ENCODE measurements around the gene SHISA8. TPM values are rescaled to one million over a fixed set of nuclear protein-coding genes. Genes with fewer than 3 reads are reported as not detected.

The SHISA8 gene
- total and polyA plus RNA-seq, 4 donors = not detected

DNA sequence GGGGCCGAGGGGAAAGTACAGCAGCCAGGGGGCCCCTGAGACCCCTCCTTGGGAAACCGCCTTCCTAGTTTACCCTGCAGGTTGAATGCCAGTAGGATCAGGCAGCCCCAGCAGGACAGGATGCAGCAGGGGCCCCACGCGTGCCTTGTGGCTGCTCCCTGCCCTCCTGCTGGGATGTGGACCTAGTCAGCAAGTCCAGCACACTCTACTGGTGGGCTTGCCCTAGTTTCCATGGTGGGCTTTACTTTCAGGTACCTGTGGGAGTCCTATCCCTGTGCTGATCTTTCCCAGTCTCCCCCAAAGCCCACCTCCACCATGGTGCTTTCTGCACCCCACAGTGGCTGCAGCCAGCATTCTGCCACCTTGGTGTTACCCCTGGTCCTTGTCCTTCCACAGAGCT lies 22.2 kb downstream of the SHISA8 start:
- no peak for DNase-seq (ENCODE audit: low spot score)
- Histone ChIP-seq H3K4me1 (ENCODE audit: control insufficient read depth in 4 of 4, insufficient read depth in 4 of 4, low read length in 3 of 4) (no peaks in the 10 kb centered on the region), H3K4me3 (ENCODE audit: low read depth in 1 of 3, low read length in 3 of 3) (no peak overlapping the region), H3K9me3 (ENCODE audit: control insufficient read depth in 4 of 4, low read length in 3 of 4) (no peaks in the 10 kb centered on the region), H3K27me3 (ENCODE audit: control insufficient read depth in 4 of 4, insufficient read depth in 4 of 4, low read length in 3 of 4) (no peaks in the 10 kb centered on the region), H3K9ac (ENCODE audit: low read depth in 1 of 2, low read length in 2 of 2) (no peak overlapping the region), H3K36me3 (ENCODE audit: control insufficient read depth in 4 of 4, insufficient read depth in 3 of 4, low read depth in 1 of 4, low read length in 3 of 4) (peaks cover 7 to 76% (median 56%) of the 10 kb centered on the region in 4 donors), H3K27ac (ENCODE audit: low read depth in 1 of 2, low read length in 2 of 2) (no peak overlapping the region)
- TF ChIP-seq YY1 (IDR thresholded peaks at IDR 0.05) (no peak), TAF1 (conservative IDR thresholded peaks at IDR 0.05) (no peak), GABPA (IDR thresholded peaks at IDR 0.05 in 1 of 2, conservative IDR thresholded peaks at IDR 0.05 in 1 of 2) (no peak), RAD21 (IDR thresholded peaks at IDR 0.05) (no peak), FOXA2 (IDR thresholded peaks at IDR 0.05) (no peak), HNF4A (conservative IDR thresholded peaks at IDR 0.05) (no peak), RXRA (IDR thresholded peaks at IDR 0.05) (no peak), JUND (IDR thresholded peaks at IDR 0.05) (no peak), SP1 (IDR thresholded peaks at IDR 0.05) (no peak), EGR1 (IDR thresholded peaks at IDR 0.05; ENCODE audit: low read depth in 2 of 2) (no peak), HNF4G (IDR thresholded peaks at IDR 0.05) (no peak), NR2F2 (IDR thresholded peaks at IDR 0.05) (no peak), FOXA1 (IDR thresholded peaks at IDR 0.05) (no peak)
- TF ChIP-seq, protein P1, sequence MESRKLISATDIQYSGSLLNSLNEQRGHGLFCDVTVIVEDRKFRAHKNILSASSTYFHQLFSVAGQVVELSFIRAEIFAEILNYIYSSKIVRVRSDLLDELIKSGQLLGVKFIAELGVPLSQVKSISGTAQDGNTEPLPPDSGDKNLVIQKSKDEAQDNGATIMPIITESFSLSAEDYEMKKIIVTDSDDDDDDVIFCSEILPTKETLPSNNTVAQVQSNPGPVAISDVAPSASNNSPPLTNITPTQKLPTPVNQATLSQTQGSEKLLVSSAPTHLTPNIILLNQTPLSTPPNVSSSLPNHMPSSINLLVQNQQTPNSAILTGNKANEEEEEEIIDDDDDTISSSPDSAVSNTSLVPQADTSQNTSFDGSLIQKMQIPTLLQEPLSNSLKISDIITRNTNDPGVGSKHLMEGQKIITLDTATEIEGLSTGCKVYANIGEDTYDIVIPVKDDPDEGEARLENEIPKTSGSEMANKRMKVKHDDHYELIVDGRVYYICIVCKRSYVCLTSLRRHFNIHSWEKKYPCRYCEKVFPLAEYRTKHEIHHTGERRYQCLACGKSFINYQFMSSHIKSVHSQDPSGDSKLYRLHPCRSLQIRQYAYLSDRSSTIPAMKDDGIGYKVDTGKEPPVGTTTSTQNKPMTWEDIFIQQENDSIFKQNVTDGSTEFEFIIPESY (IDR thresholded peaks at IDR 0.05) = no peak
- TF ChIP-seq, protein P2, sequence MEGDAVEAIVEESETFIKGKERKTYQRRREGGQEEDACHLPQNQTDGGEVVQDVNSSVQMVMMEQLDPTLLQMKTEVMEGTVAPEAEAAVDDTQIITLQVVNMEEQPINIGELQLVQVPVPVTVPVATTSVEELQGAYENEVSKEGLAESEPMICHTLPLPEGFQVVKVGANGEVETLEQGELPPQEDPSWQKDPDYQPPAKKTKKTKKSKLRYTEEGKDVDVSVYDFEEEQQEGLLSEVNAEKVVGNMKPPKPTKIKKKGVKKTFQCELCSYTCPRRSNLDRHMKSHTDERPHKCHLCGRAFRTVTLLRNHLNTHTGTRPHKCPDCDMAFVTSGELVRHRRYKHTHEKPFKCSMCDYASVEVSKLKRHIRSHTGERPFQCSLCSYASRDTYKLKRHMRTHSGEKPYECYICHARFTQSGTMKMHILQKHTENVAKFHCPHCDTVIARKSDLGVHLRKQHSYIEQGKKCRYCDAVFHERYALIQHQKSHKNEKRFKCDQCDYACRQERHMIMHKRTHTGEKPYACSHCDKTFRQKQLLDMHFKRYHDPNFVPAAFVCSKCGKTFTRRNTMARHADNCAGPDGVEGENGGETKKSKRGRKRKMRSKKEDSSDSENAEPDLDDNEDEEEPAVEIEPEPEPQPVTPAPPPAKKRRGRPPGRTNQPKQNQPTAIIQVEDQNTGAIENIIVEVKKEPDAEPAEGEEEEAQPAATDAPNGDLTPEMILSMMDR (IDR thresholded peaks at IDR 0.05; ENCODE audit: low read depth, low read length, missing input control) = no peak
- TF ChIP-seq, protein P3, sequence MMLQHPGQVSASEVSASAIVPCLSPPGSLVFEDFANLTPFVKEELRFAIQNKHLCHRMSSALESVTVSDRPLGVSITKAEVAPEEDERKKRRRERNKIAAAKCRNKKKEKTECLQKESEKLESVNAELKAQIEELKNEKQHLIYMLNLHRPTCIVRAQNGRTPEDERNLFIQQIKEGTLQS (IDR thresholded peaks at IDR 0.05) = no peak
- TF ChIP-seq, protein P4, sequence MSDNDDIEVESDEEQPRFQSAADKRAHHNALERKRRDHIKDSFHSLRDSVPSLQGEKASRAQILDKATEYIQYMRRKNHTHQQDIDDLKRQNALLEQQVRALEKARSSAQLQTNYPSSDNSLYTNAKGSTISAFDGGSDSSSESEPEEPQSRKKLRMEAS (IDR thresholded peaks at IDR 0.05) = no peak
- TF ChIP-seq, protein P5, sequence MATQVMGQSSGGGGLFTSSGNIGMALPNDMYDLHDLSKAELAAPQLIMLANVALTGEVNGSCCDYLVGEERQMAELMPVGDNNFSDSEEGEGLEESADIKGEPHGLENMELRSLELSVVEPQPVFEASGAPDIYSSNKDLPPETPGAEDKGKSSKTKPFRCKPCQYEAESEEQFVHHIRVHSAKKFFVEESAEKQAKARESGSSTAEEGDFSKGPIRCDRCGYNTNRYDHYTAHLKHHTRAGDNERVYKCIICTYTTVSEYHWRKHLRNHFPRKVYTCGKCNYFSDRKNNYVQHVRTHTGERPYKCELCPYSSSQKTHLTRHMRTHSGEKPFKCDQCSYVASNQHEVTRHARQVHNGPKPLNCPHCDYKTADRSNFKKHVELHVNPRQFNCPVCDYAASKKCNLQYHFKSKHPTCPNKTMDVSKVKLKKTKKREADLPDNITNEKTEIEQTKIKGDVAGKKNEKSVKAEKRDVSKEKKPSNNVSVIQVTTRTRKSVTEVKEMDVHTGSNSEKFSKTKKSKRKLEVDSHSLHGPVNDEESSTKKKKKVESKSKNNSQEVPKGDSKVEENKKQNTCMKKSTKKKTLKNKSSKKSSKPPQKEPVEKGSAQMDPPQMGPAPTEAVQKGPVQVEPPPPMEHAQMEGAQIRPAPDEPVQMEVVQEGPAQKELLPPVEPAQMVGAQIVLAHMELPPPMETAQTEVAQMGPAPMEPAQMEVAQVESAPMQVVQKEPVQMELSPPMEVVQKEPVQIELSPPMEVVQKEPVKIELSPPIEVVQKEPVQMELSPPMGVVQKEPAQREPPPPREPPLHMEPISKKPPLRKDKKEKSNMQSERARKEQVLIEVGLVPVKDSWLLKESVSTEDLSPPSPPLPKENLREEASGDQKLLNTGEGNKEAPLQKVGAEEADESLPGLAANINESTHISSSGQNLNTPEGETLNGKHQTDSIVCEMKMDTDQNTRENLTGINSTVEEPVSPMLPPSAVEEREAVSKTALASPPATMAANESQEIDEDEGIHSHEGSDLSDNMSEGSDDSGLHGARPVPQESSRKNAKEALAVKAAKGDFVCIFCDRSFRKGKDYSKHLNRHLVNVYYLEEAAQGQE (IDR thresholded peaks at IDR 0.05) = no peak
- 95% methylated on average over 4 of the region's 4 CpGs for WGBS
